Measurements from ENCODE around the gene UNKL.

- TF ChIP-seq CTCF (IDR thresholded peaks at IDR 0.05) (no peak), POLR2A (IDR thresholded peaks at IDR 0.05) (no peak)
Observed at GRCh38 chr16:1319041-1319440, 95.5 kb downstream of the UNKL start.
